IMR-90 (cell line): ENCODE data around the gene PIAS1. TPM values are rescaled to one million over a fixed set of nuclear protein-coding genes. Genes with fewer than 3 reads are reported as not detected.

Source experiments
- ATAC-seq: fragments of 200-7000 bp; cut with Tn5 transposase; 2 replicates; pipeline ENCODE4 v1.9.1; 2020; ENCODE audit warnings: low read depth, mild to moderate bottlenecking, moderate library complexity
- BruUV-seq: library from RNA; stranded (reverse); fragments of 400-500 nt; replicated peaks from 2 replicates; lab custom pipeline; 2021; lab: Mats Ljungman, UMichigan
- CTCF ChIA-PET: fragments of 300-600 bp; formaldehyde crosslinking; extraction: SDS; loops from one replicate; lab custom pipeline; 2021; ENCODE audit warnings: antibody characterized with exemption; lab: Yijun Ruan, JAX
- POLR2A ChIA-PET: fragments of 300-600 bp; sonication (Branson Sonifier 250); formaldehyde crosslinking; loops from one replicate; lab custom pipeline; 2022; ENCODE audit warnings: antibody characterized with exemption; ENCODE audit not compliant: unreplicated experiment; lab: Charles Lee
- DNase-seq: peaks from one replicate; pipeline ENCODE4 v3.0.0; 2013
- H2AFZ ChIP-seq: replicated peaks from 2 replicates; pipeline ENCODE3; 2013; ENCODE audit warnings: low read length, mild to moderate bottlenecking; ENCODE audit not compliant: poor library complexity
- H2AK5ac ChIP-seq: 2 replicates; pipeline ENCODE4 v1.6.1; 2013; ENCODE audit warnings: low read depth, low read length, inconsistent platforms
- H2AK9ac ChIP-seq: replicated peaks from 2 replicates; pipeline ENCODE3; 2013; ENCODE audit warnings: mild to moderate bottlenecking, low read depth, low read length, moderate library complexity; ENCODE audit not compliant: poor library complexity
- H2BK120ac ChIP-seq: 2 replicates; pipeline ENCODE4 v1.6.1; 2013; ENCODE audit warnings: low read depth, low read length, inconsistent platforms
- H2BK15ac ChIP-seq: 3 replicates; pipeline ENCODE4 v1.6.1; 2013; ENCODE audit warnings: low read depth, low read length, inconsistent platforms
- H2BK20ac ChIP-seq: 2 replicates; pipeline ENCODE4 v1.6.1; 2013; ENCODE audit warnings: low read depth, mild to moderate bottlenecking, inconsistent platforms, low read length, moderate library complexity
- H2BK5ac ChIP-seq: 2 replicates; pipeline ENCODE4 v1.6.1; 2013; ENCODE audit warnings: mild to moderate bottlenecking, low read depth, low read length, inconsistent platforms; ENCODE audit not compliant: poor library complexity, severe bottlenecking
- H3K14ac ChIP-seq: replicated peaks from 2 replicates; pipeline ENCODE4 v1.6.1; 2013; ENCODE audit warnings: low read depth, low read length, inconsistent platforms
- H3K18ac ChIP-seq: 2 replicates; pipeline ENCODE4 v1.6.1; 2013; ENCODE audit warnings: low read depth, low read length, control low read depth
- H3K23ac ChIP-seq: 2 replicates; pipeline ENCODE4 v1.6.1; 2013; ENCODE audit warnings: low read depth, low read length, inconsistent platforms
- H3K27ac ChIP-seq: 2 replicates; pipeline ENCODE4 v1.5.1; 2013; ENCODE audit warnings: mild to moderate bottlenecking, control low read depth, low read length; ENCODE audit not compliant: insufficient read depth
- H3K27me3 ChIP-seq: 2 replicates; pipeline ENCODE4 v1.6.1; 2013; ENCODE audit warnings: low read length; ENCODE audit not compliant: control insufficient read depth, insufficient read depth
- H3K36me3 ChIP-seq: 2 replicates; pipeline ENCODE4 v1.6.1; 2013; ENCODE audit warnings: low read length, mixed read lengths; ENCODE audit not compliant: control insufficient read depth, insufficient read depth
- H3K4ac ChIP-seq: 2 replicates; pipeline ENCODE4 v1.6.1; 2013; ENCODE audit warnings: low read depth, low read length, inconsistent platforms
- H3K4me1 ChIP-seq: 2 replicates; pipeline ENCODE4 v1.6.1; 2013; ENCODE audit warnings: low read length, mixed read lengths; ENCODE audit not compliant: control insufficient read depth, insufficient read depth
- H3K4me2 ChIP-seq: 2 replicates; pipeline ENCODE4 v1.6.1; 2013; ENCODE audit warnings: low read depth, mild to moderate bottlenecking, control low read depth, low read length, moderate library complexity
- H3K4me3 ChIP-seq: 2 replicates; pipeline ENCODE4 v1.5.1; 2013; ENCODE audit warnings: low read depth, mild to moderate bottlenecking, control low read depth, low read length, moderate library complexity; ENCODE audit not compliant: insufficient read depth
- H3K56ac ChIP-seq: 2 replicates; pipeline ENCODE4 v1.6.1; 2013; ENCODE audit warnings: low read length, inconsistent platforms; ENCODE audit not compliant: insufficient read depth; ENCODE audit errors: extremely low read depth
- H3K79me1 ChIP-seq, 2 experiments: 2 replicates each; pipeline ENCODE4 v1.6.1; 2013; ENCODE audit warnings: low read length in 2 of 2, inconsistent platforms in 1 of 2, low read depth in 1 of 2
- H3K9ac ChIP-seq: 2 replicates; pipeline ENCODE4 v1.6.1; 2013; ENCODE audit warnings: low read depth, low read length, control low read depth
- H3K9me1 ChIP-seq: 2 replicates; pipeline ENCODE4 v1.6.1; 2013; ENCODE audit warnings: low read length, inconsistent platforms; ENCODE audit not compliant: insufficient read depth
- H3K9me3 ChIP-seq: 2 replicates; pipeline ENCODE4 v1.6.1; 2013; ENCODE audit warnings: low read length; ENCODE audit not compliant: control insufficient read depth, insufficient read depth
- H4K20me1 ChIP-seq: 2 replicates; pipeline ENCODE4 v1.6.1; 2013; ENCODE audit warnings: low read length, inconsistent platforms; ENCODE audit not compliant: insufficient read depth
- H4K5ac ChIP-seq: 2 replicates; pipeline ENCODE4 v1.6.1; 2013; ENCODE audit warnings: mild to moderate bottlenecking, low read depth, low read length, control low read depth
- H4K8ac ChIP-seq, 2 experiments: 2 replicates each; pipeline ENCODE4 v1.6.1; 2013; ENCODE audit warnings: low read depth in 2 of 2, low read length in 2 of 2, control low read depth in 1 of 2, inconsistent platforms in 1 of 2
- H4K91ac ChIP-seq: 2 replicates; pipeline ENCODE4 v1.6.1; 2013; ENCODE audit warnings: low read depth, low read length, inconsistent platforms; ENCODE audit not compliant: insufficient read depth
- CEBPB ChIP-seq: IDR thresholded peaks from 2 replicates; pipeline ENCODE4 v1.6.1; 2012; ENCODE audit warnings: low read depth, low read length, improper control_type of control experiment
- CTCF ChIP-seq: conservative IDR thresholded peaks from 2 replicates; pipeline ENCODE4 v1.5.1; 2012; ENCODE audit warnings: mild to moderate bottlenecking, low read depth, low read length, improper control_type of control experiment
- FOS ChIP-seq: fragments of 150-350 bp; IDR thresholded peaks from 2 replicates; pipeline ENCODE4 v1.6.1; 2016; ENCODE audit warnings: low read depth, low read length
- MAZ ChIP-seq: IDR thresholded peaks from 2 replicates; pipeline ENCODE4 v1.6.1; 2012; ENCODE audit warnings: low read depth, mild to moderate bottlenecking, low read length, improper control_type of control experiment, moderate library complexity, borderline replicate concordance
- MXI1 ChIP-seq: IDR thresholded peaks from 2 replicates; pipeline ENCODE4 v1.6.1; 2012; ENCODE audit warnings: low read depth, mild to moderate bottlenecking, low read length, moderate library complexity, borderline replicate concordance
- NFE2L2 ChIP-seq: fragments of 150-350 bp; IDR thresholded peaks from 2 replicates; pipeline ENCODE4 v1.6.1; 2016; ENCODE audit warnings: low read depth, mild to moderate bottlenecking, low read length
- RFX5 ChIP-seq: IDR thresholded peaks from 2 replicates; pipeline ENCODE4 v1.8.0; 2012; ENCODE audit warnings: low read depth, mild to moderate bottlenecking, low read length, moderate library complexity
- USF2 ChIP-seq: fragments of 150-350 bp; IDR thresholded peaks from 2 replicates; pipeline ENCODE4 v1.6.1; 2017; ENCODE audit warnings: mild to moderate bottlenecking, antibody characterized with exemption, low read length, low read depth
- WGBS, 2 experiments: methylation state at CpG; one replicate each; pipeline versions ENCODE4 v1.1.5 to v1.1.7; 2013; ENCODE audit warnings: missing lambda C conversion rate in 2 of 2; ENCODE audit not compliant: insufficient read length in 1 of 2; ENCODE audit errors: extremely low coverage in 2 of 2; 5-methylcytosine and 5-hydroxymethylcytosine counted together
- dilution Hi-C: fragments of 300-500 bp; cut with HindIII; formaldehyde crosslinking; loops from one replicate; pipeline ENCODE4 v1.14.3; 2018; ENCODE audit warnings: low sequenced_read_pairs; ENCODE audit not compliant: unreplicated experiment
- in situ Hi-C: fragments of 300-500 bp; cut with MboI; formaldehyde crosslinking; loops from 3 replicates; pipeline ENCODE4 v1.14.3; 2019; ENCODE audit warnings: low sequenced_read_pairs, inconsistent platforms, mixed read lengths
- intact Hi-C: fragments of 100-400 bp; cut with micrococcal nuclease; formaldehyde crosslinking; loops from 2 replicates; pipeline ENCODE4 v1.10.0; 2022
- polyA plus RNA-seq, 3 experiments: library from polyadenylated mRNA; depleted of rRNA; stranded (reverse); fragments of >200 nt; gene quantifications; 2 replicates each; pipeline ENCODE4 v1.2.3, GENCODE V29; 2012; ENCODE audit warnings: low replicate concordance in 1 of 3
- total RNA-seq: library from RNA; depleted of rRNA; stranded (reverse); fragments of >200 nt; gene quantifications from 2 replicates; pipeline ENCODE4 v1.2.3, GENCODE V29; 2012

Gene PIAS1
- total and polyA plus RNA-seq, 2 of the 4 experiments (the other 2 are of a cell fraction), result 20.0 to 63.6 TPM

- Histone ChIP-seq H4K5ac (no peak overlapping the region), H4K91ac (no peak overlapping the region), H3K18ac (no peak overlapping the region), H3K23ac (no peak overlapping the region), H3K4me1 (peaks cover 3% of the 10 kb centered on the region; the same call in 1 of the 2 replicates), H2BK20ac (no peak overlapping the region), H3K14ac (no peak overlapping the region), H4K8ac (no peak overlapping the region), H3K36me3 (0 out of 2 replicates have a peak, but pooled peaks cover 2% of the 10 kb centered on the region), H3K9me3 (no peaks in the 10 kb centered on the region), H3K9ac (no peak overlapping the region), H3K9me1 (no peaks in the 10 kb centered on the region), H4K20me1 (no peaks in the 10 kb centered on the region), H3K27me3 (no peaks in the 10 kb centered on the region), H3K4me3 (no peak overlapping the region), H2BK15ac (no peak overlapping the region), H2AK5ac (no peak overlapping the region), H3K4me2 (no peak overlapping the region), H2BK120ac (no peak overlapping the region), H2BK5ac (no peak overlapping the region), H3K79me1 (peaks cover 4 to 7% of the 10 kb centered on the region in 2 experiments; a peak in 1 of 4 replicates), H2AFZ (no peak overlapping the region), H3K4ac (no peak overlapping the region), H2AK9ac (no peak overlapping the region), H3K27ac (no peak overlapping the region), H3K56ac (no peak overlapping the region)
- dilution Hi-C loops, result no loop called here
- no peak for DNase-seq
- BruUV-seq, result no TSS peak
- WGBS, 2 experiments, result 46% methylated on average over 5 of the region's 16 CpGs; no CpG with 5 or more reads in 1 of the 2 experiments
- in situ Hi-C loops, result no loop called here
- TF ChIP-seq MAZ (no peak), RFX5 (no peak), CTCF (no peak), CEBPB (no peak), MXI1 (no peak), NFE2L2 (no peak), FOS (no peak), USF2 (no peak)
- peak; percentile 12; the same call in 1 of the 2 replicates for ATAC-seq
- intact Hi-C loops, result no loop called here
- ChIA-PET POLR2A (no interaction called here), CTCF (no interaction called here)
Observed at GRCh38 chr15:68200016-68200861, 146.1 kb downstream of the PIAS1 start.
